ENCODE measurements around the gene TMEM9.

- TF ChIP-seq TAF1 (IDR thresholded peaks at IDR 0.05; ENCODE audit: low read depth, low read length) (no peak), POLR2A (IDR thresholded peaks at IDR 0.05; ENCODE audit: low read depth, low read length) (no peak), POLR2AphosphoS5 (IDR thresholded peaks at IDR 0.05; ENCODE audit: low read depth, low read length) (no peak), SPI1 (IDR thresholded peaks at IDR 0.05; ENCODE audit: low read depth, low read length) (no peak)
Measured at GRCh38 chr1:201142011-201142848, 12.0 kb downstream of the TMEM9 start.
